Caco-2 (cell line): ENCODE results near the gene BRCC3. TPM values are rescaled to one million over a fixed set of nuclear protein-coding genes. Genes with fewer than 3 reads are reported as not detected.

ENCODE experiments used
- BruUV-seq: library from RNA; stranded (reverse); fragments of 400-500 nt; replicated peaks from 2 replicates; lab custom pipeline; 2021; lab: Mats Ljungman, UMichigan
- CTCF ChIA-PET: fragments of 300-600 bp; sonication (Branson Sonifier 250); formaldehyde crosslinking; loops from one replicate; lab custom pipeline; 2022; ENCODE audit warnings: antibody characterized with exemption; lab: Charles Lee
- POLR2A ChIA-PET: fragments of 300-600 bp; sonication (Branson Sonifier 250); formaldehyde crosslinking; loops from one replicate; lab custom pipeline; 2022; ENCODE audit warnings: antibody characterized with exemption; lab: Charles Lee
- DNase-seq, 2 experiments: peaks; one replicate each; pipeline versions ENCODE4 v3.0.0 to v3.0.0-alpha.2; 2020 to 2022
- H3K27me3 ChIP-seq: replicated peaks from 2 replicates; pipeline ENCODE4 v1.6.0; 2011; ENCODE audit warnings: low read length; ENCODE audit not compliant: control insufficient read depth, insufficient read depth
- H3K36me3 ChIP-seq: 2 replicates; pipeline ENCODE4 v1.5.1; 2011; ENCODE audit warnings: low read length; ENCODE audit not compliant: control insufficient read depth, insufficient read depth
- H3K4me1 ChIP-seq: fragments of 250-450 bp; sonication (Bioruptor Pico); 2 replicates; pipeline ENCODE4 v1.5.1; 2020; ENCODE audit warnings: mild to moderate bottlenecking
- H3K4me3 ChIP-seq: 2 replicates; pipeline ENCODE4 v1.5.1; 2011; ENCODE audit warnings: low read depth, mild to moderate bottlenecking, control low read depth, low read length
- H3K9me3 ChIP-seq: fragments of 250-450 bp; sonication (Bioruptor Pico); 2 replicates; pipeline ENCODE4 v1.5.1; 2020; ENCODE audit warnings: mild to moderate bottlenecking, moderate library complexity
- H3K27ac Mint-ChIP-seq: one replicate; pipeline ENCODE4 v1.8.0; 2022; ENCODE audit warnings: mixed read lengths; ENCODE audit not compliant: unreplicated experiment
- H3K27me3 Mint-ChIP-seq: one replicate; pipeline ENCODE4 v1.8.0; 2022; ENCODE audit warnings: mixed read lengths; ENCODE audit not compliant: insufficient read depth, unreplicated experiment
- H3K36me3 Mint-ChIP-seq: one replicate; pipeline ENCODE4 v1.8.0; 2022; ENCODE audit warnings: mild to moderate bottlenecking, mixed read lengths; ENCODE audit not compliant: insufficient read depth, unreplicated experiment
- H3K4me1 Mint-ChIP-seq: one replicate; pipeline ENCODE4 v1.8.0; 2022; ENCODE audit warnings: low read depth, mixed read lengths; ENCODE audit not compliant: unreplicated experiment
- H3K4me3 Mint-ChIP-seq: one replicate; pipeline ENCODE4 v1.8.0; 2022; ENCODE audit warnings: mild to moderate bottlenecking, moderate library complexity, mixed read lengths; ENCODE audit not compliant: unreplicated experiment
- H3K9me3 Mint-ChIP-seq: one replicate; pipeline ENCODE4 v1.8.0; 2022; ENCODE audit warnings: mixed read lengths; ENCODE audit not compliant: unreplicated experiment
- intact Hi-C: fragments of 100-400 bp; cut with micrococcal nuclease; formaldehyde crosslinking; loops from one replicate; pipeline ENCODE4 v1.10.0; 2022; ENCODE audit not compliant: unreplicated experiment
- total RNA-seq: library from RNA; stranded (reverse); gene quantifications from 2 replicates; pipeline ENCODE4 v1.2.3, GENCODE V29; 2022
- TF ChIP-seq, protein P1 (sequence below), 2 experiments: fragments of 200-600 bp in 1 of 2; IDR thresholded peaks; 1 replicate in 1 of 2; 2 replicates in 1 of 2; pipeline versions ENCODE4 v1.5.1 to v1.8.0; 2011 to 2022; ENCODE audit warnings: antibody characterized with exemption in 1 of 2, control low read depth in 1 of 2, inconsistent platforms in 1 of 2, low read depth in 1 of 2, low read length in 1 of 2, mild to moderate bottlenecking in 1 of 2, moderate library complexity in 1 of 2; ENCODE audit not compliant: insufficient read depth in 1 of 2, severe bottlenecking in 1 of 2, unreplicated experiment in 1 of 2

The BRCC3 gene
- total RNA-seq, 1 experiment from 2014 or later = 30.4 TPM

DNA sequence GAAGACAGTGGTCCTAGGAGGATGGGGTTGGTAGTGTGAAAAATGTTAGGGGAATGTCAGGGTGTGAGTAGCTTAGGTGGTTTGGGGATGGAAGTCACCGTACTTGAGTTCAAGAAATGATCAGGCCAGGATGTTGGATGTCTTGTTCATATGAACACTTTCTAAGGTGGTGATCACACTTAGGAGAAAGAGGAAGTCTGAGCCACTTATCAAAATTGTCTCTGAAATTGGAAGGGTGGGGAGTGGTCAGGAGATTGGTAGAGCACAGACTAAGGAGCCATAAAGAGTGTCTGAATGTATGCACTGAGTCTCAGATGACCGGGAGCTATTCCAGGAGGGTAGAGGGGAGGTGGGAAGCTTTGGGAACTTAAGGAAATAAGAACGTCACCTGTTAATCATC is 17.7 kb upstream of the BRCC3 start:
- Mint-ChIP-seq H3K9me3 (no peaks in the 10 kb centered on the region), H3K27ac (no peak overlapping the region), H3K4me3 (no peak overlapping the region), H3K27me3 (no peaks in the 10 kb centered on the region), H3K36me3 (no peaks in the 10 kb centered on the region), H3K4me1 (no peaks in the 10 kb centered on the region)
- no TSS peak for BruUV-seq
- Histone ChIP-seq H3K4me1 (no peaks in the 10 kb centered on the region), H3K36me3 (no peaks in the 10 kb centered on the region), H3K4me3 (no peak overlapping the region), H3K9me3 (no peaks in the 10 kb centered on the region), H3K27me3 (no peaks in the 10 kb centered on the region)
- no peak for DNase-seq
- POLR2A ChIA-PET = no interaction called here
- intact Hi-C loops = no loop called here
- CTCF ChIA-PET = no interaction called here
- TF ChIP-seq, protein P1, sequence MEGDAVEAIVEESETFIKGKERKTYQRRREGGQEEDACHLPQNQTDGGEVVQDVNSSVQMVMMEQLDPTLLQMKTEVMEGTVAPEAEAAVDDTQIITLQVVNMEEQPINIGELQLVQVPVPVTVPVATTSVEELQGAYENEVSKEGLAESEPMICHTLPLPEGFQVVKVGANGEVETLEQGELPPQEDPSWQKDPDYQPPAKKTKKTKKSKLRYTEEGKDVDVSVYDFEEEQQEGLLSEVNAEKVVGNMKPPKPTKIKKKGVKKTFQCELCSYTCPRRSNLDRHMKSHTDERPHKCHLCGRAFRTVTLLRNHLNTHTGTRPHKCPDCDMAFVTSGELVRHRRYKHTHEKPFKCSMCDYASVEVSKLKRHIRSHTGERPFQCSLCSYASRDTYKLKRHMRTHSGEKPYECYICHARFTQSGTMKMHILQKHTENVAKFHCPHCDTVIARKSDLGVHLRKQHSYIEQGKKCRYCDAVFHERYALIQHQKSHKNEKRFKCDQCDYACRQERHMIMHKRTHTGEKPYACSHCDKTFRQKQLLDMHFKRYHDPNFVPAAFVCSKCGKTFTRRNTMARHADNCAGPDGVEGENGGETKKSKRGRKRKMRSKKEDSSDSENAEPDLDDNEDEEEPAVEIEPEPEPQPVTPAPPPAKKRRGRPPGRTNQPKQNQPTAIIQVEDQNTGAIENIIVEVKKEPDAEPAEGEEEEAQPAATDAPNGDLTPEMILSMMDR (IDR thresholded peaks at IDR 0.05; ENCODE audit: insufficient read depth in 1 of 2, low read depth in 1 of 2, low read length in 1 of 2, severe bottlenecking in 1 of 2, unreplicated experiment in 1 of 2) = no peak

DNA sequence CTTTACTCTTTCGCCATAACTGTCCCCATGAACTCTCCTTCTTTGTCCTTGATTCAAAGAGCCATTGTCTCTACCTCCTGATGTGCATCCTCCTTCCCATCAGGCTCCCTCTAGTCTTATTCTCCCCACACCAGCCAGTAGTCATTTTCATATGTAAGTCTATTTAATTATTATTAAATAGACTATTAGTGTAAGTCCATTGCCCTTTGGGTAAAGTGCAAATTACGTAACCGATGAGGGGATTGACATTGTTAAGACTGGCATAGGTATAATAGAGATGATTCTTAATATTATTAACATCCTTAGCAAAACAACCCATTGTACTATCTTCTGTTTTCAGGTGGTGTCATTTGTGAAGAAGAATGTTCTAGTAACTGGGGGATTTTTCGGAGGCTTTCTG is 17.1 kb upstream of the BRCC3 start:
- Mint-ChIP-seq H3K4me3 (no peak overlapping the region), H3K27ac (no peak overlapping the region), H3K36me3 (no peaks in the 10 kb centered on the region), H3K9me3 (no peaks in the 10 kb centered on the region), H3K27me3 (no peaks in the 10 kb centered on the region), H3K4me1 (no peaks in the 10 kb centered on the region)
- Histone ChIP-seq H3K4me3 (no peak overlapping the region), H3K27me3 (no peaks in the 10 kb centered on the region), H3K36me3 (no peaks in the 10 kb centered on the region), H3K9me3 (no peaks in the 10 kb centered on the region), H3K4me1 (no peaks in the 10 kb centered on the region)
- ChIA-PET POLR2A (no interaction called here), CTCF (no interaction called here)
- intact Hi-C loops = no loop called here
- TF ChIP-seq, protein P1 (IDR thresholded peaks at IDR 0.05; ENCODE audit: insufficient read depth in 1 of 2, low read depth in 1 of 2, low read length in 1 of 2, severe bottlenecking in 1 of 2, unreplicated experiment in 1 of 2) = no peak
- no peak for DNase-seq
- BruUV-seq = no TSS peak

DNA sequence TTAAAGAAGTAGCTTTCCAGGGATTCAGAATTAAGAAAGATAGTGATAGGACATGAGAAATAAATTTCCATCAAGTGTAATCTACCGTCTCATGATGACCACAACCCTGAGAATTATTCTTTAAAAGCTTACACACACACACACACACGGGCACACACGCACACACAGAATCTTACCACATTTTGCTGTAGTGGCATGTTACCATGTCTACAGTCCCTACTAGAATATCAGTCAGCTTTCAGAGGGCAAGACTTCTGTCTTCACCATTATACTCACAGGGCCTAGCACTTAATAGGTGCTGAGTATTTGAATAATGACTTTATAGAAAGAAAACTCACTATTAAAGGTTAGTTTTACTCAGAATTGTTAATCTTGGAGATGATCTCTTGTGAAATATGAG is 15.8 kb upstream of the BRCC3 start:
- BruUV-seq = no TSS peak
- ChIA-PET POLR2A (no interaction called here), CTCF (no interaction called here)
- no peak for DNase-seq
- Mint-ChIP-seq H3K4me1 (no peaks in the 10 kb centered on the region), H3K27ac (no peak overlapping the region), H3K9me3 (no peaks in the 10 kb centered on the region), H3K36me3 (no peaks in the 10 kb centered on the region), H3K27me3 (no peaks in the 10 kb centered on the region), H3K4me3 (no peak overlapping the region)
- Histone ChIP-seq H3K36me3 (no peaks in the 10 kb centered on the region), H3K9me3 (no peaks in the 10 kb centered on the region), H3K4me3 (no peak overlapping the region), H3K27me3 (no peaks in the 10 kb centered on the region), H3K4me1 (no peaks in the 10 kb centered on the region)
- intact Hi-C loops = no loop called here
- TF ChIP-seq, protein P1 (IDR thresholded peaks at IDR 0.05; ENCODE audit: insufficient read depth in 1 of 2, low read depth in 1 of 2, low read length in 1 of 2, severe bottlenecking in 1 of 2, unreplicated experiment in 1 of 2) = no peak
